ENCODE data around the gene PPP3R1. TPM values are rescaled to one million over a fixed set of nuclear protein-coding genes. Genes with fewer than 3 reads are reported as not detected.

PPP3R1 gene
- total and polyA plus RNA-seq, 2 of the 4 experiments (the other 2 are of a cell fraction), result 9.1 to 17.3 TPM

DNA sequence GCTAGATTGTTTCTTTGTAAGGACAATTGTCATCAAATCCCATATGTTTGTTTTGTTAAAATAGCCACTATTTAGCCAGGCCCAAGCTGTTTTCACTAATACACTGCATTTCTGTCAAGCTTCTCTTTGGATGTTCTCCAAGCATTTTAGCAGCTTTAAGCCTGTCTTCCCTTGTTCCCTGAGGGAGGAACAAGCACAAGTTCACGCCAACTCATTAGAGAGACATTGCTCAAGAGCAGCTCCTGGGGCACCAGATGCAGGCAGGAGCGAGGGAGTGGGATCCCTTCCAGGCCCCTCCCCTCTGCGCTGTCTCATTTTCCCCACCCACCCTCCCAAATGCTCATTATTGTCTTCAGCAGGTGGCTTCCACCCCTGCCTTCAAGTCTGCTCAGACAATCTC is 32.6 kb upstream of the PPP3R1 start:
- no peak overlapping the region for H3K56ac ChIP-seq (ENCODE audit: extremely low read depth, insufficient read depth, low read length)
- no peaks in the 10 kb centered on the region; the same call in 1 of the 2 replicates for H3K4me1 ChIP-seq (ENCODE audit: control insufficient read depth, insufficient read depth, low read length)
- H3K9me3 ChIP-seq (ENCODE audit: control insufficient read depth, insufficient read depth, low read length), result no peaks in the 10 kb centered on the region
- H3K4me2 ChIP-seq (ENCODE audit: low read depth, low read length), result no peak overlapping the region
- H2BK15ac ChIP-seq (ENCODE audit: low read depth, low read length), result no peak overlapping the region
- no peak overlapping the region for H2AK9ac ChIP-seq (replicated peaks; ENCODE audit: low read depth, low read length, poor library complexity)
- BruUV-seq (replicated peaks), result no TSS peak
- no peaks in the 10 kb centered on the region for H3K36me3 ChIP-seq (ENCODE audit: control insufficient read depth, insufficient read depth, low read length)
- no peak for TF ChIP-seq MXI1 (IDR thresholded peaks at IDR 0.05; ENCODE audit: borderline replicate concordance, low read depth, low read length)
- peak; percentile 55 for TF ChIP-seq CEBPB (IDR thresholded peaks at IDR 0.05; ENCODE audit: low read depth, low read length)
- ChIA-PET POLR2A (ENCODE audit: unreplicated experiment) (no interaction called here), CTCF (interaction anchor here (5.3 kb wide), 1 partner anchor 162 kb away, joined by 23 read pairs; no protein-coding TSS in a partner anchor)
- H3K27ac ChIP-seq (ENCODE audit: insufficient read depth, low read length), result no peak overlapping the region
- peaks cover 3% of the 10 kb centered on the region; the same call in 1 of the 2 replicates for H3K9me1 ChIP-seq (ENCODE audit: insufficient read depth, low read length)
- H2AK5ac ChIP-seq (ENCODE audit: low read depth, low read length), result no peak overlapping the region
- no peak overlapping the region for H3K4ac ChIP-seq (ENCODE audit: low read depth, low read length)
- no peak overlapping the region for H3K23ac ChIP-seq (ENCODE audit: low read depth, low read length)
- in situ Hi-C loops (cut with MboI; ENCODE audit: low sequenced_read_pairs) (loop anchor here (5.0 kb wide), 1 partner anchor 163 kb away; no protein-coding TSS in a partner anchor), intact Hi-C loops (cut with micrococcal nuclease) (loop anchor here (5.0 kb wide), 2 partner anchors 88 to 157 kb away; no protein-coding TSS in a partner anchor), dilution Hi-C loops (cut with HindIII; ENCODE audit: low sequenced_read_pairs, unreplicated experiment) (no loop called here)
- H2AFZ ChIP-seq (replicated peaks; ENCODE audit: low read length, poor library complexity), result no peak overlapping the region
- H3K79me1 ChIP-seq (ENCODE audit: low read depth in 1 of 2, low read length in 2 of 2), result no peaks in the 10 kb centered on the region
- WGBS, 2 experiments (ENCODE audit: extremely low coverage in 2 of 2, insufficient read length in 1 of 2), result 40% methylated on average over 1 of the region's 3 CpGs; no CpG with 5 or more reads in 1 of the 2 experiments
- no peak overlapping the region for H2BK5ac ChIP-seq (ENCODE audit: low read depth, low read length, poor library complexity, severe bottlenecking)
- H4K91ac ChIP-seq (ENCODE audit: insufficient read depth, low read depth, low read length), result no peak overlapping the region
- no peak overlapping the region for H3K14ac ChIP-seq (replicated peaks; ENCODE audit: low read depth, low read length)
- no peak overlapping the region for H4K5ac ChIP-seq (ENCODE audit: low read depth, low read length)
- H4K8ac ChIP-seq (ENCODE audit: low read depth in 2 of 2, low read length in 2 of 2), result no peak overlapping the region
- H3K27me3 ChIP-seq (ENCODE audit: control insufficient read depth, insufficient read depth, low read length), result no peaks in the 10 kb centered on the region
- H2BK20ac ChIP-seq (ENCODE audit: low read depth, low read length), result no peak overlapping the region
- no peak overlapping the region for H2BK120ac ChIP-seq (ENCODE audit: low read depth, low read length)
- H4K20me1 ChIP-seq (ENCODE audit: insufficient read depth, low read length), result no peaks in the 10 kb centered on the region
- no peak overlapping the region for H3K9ac ChIP-seq (ENCODE audit: low read depth, low read length)
- DNase-seq (peak; percentile 65), ATAC-seq (ENCODE audit: low read depth) (peak; percentile 46)
- H3K18ac ChIP-seq (ENCODE audit: low read depth, low read length), result no peak overlapping the region
- H3K4me3 ChIP-seq (ENCODE audit: insufficient read depth, low read depth, low read length), result no peak overlapping the region
